Upper lobe of right lung (tissue), 1 donor: Measurements from ENCODE around the gene OVCH1. TPM values are rescaled to one million over a fixed set of nuclear protein-coding genes. Genes with fewer than 3 reads are reported as not detected.

Source experiments
- ATAC-seq: fragments of 200-7000 bp; cut with Tn5 transposase; one replicate; pipeline ENCODE4 v1.9.1; 2020; ENCODE audit warnings: mild to moderate bottlenecking, moderate library complexity
- DNase-seq: peaks from one replicate; pipeline ENCODE4 v3.0.0-alpha.2; 2020
- H3K27ac ChIP-seq: fragments of 200-600 bp; one replicate; pipeline ENCODE4 v1.8.0; 2022
- H3K27me3 ChIP-seq: fragments of 200-600 bp; one replicate; pipeline ENCODE4 v1.8.0; 2022; ENCODE audit warnings: mild to moderate bottlenecking
- H3K36me3 ChIP-seq: fragments of 200-600 bp; one replicate; pipeline ENCODE4 v1.8.0; 2022
- H3K4me1 ChIP-seq: fragments of 200-600 bp; one replicate; pipeline ENCODE4 v1.8.0; 2022
- H3K4me3 ChIP-seq: fragments of 200-600 bp; one replicate; pipeline ENCODE4 v1.8.0; 2022; ENCODE audit warnings: mild to moderate bottlenecking
- H3K9me3 ChIP-seq: fragments of 200-600 bp; one replicate; pipeline ENCODE4 v1.8.0; 2022
- intact Hi-C: fragments of 100-400 bp; cut with DNase I; formaldehyde crosslinking; loops from one replicate; pipeline ENCODE4 v1.11.0; 2022
- total RNA-seq: library from RNA; stranded (reverse); fragmentation: NEBNext Ultra II Directional; extraction: Animal tissue kit (Norgen Biotek cat#: 25700); gene quantifications from one replicate; pipeline ENCODE4 v1.2.1, GENCODE V29; 2021
- TF ChIP-seq, protein P1 (sequence below): fragments of 200-600 bp; IDR thresholded peaks from one replicate; pipeline ENCODE4 v1.8.0; 2022; ENCODE audit warnings: antibody characterized with exemption
- donor health status: DM: no; HTN: yes; CAD: no; lungs with severe emphysema.

Gene OVCH1
- total RNA-seq, 1 donor from 2014 or later = 2.0 TPM

DNA sequence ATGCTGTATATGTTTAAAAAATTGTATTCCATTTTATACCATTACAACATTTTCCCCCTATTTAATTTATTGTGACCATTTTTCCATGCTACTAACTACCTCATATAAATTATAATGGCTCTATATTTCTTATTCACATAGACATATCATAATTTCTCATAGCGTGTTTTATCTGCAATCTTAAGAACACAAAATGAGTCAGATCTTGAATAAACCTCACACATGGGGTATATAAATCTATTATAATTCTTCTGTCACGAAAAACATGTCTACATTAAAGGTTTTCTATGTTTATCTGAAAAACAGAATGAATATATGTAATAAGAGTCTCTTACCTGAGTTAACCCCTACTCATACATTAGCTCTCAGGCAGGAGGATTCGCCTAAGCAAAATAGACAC lies 66.0 kb downstream of the OVCH1 start:
- Histone ChIP-seq H3K9me3 (no peaks in the 10 kb centered on the region), H3K4me3 (no peak overlapping the region), H3K4me1 (no peaks in the 10 kb centered on the region), H3K27me3 (no peaks in the 10 kb centered on the region), H3K36me3 (no peaks in the 10 kb centered on the region), H3K27ac (no peak overlapping the region)
- DNase-seq (no peak), ATAC-seq (no peak)
- intact Hi-C loops = no loop called here
- TF ChIP-seq, protein P1, sequence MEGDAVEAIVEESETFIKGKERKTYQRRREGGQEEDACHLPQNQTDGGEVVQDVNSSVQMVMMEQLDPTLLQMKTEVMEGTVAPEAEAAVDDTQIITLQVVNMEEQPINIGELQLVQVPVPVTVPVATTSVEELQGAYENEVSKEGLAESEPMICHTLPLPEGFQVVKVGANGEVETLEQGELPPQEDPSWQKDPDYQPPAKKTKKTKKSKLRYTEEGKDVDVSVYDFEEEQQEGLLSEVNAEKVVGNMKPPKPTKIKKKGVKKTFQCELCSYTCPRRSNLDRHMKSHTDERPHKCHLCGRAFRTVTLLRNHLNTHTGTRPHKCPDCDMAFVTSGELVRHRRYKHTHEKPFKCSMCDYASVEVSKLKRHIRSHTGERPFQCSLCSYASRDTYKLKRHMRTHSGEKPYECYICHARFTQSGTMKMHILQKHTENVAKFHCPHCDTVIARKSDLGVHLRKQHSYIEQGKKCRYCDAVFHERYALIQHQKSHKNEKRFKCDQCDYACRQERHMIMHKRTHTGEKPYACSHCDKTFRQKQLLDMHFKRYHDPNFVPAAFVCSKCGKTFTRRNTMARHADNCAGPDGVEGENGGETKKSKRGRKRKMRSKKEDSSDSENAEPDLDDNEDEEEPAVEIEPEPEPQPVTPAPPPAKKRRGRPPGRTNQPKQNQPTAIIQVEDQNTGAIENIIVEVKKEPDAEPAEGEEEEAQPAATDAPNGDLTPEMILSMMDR = no peak

DNA sequence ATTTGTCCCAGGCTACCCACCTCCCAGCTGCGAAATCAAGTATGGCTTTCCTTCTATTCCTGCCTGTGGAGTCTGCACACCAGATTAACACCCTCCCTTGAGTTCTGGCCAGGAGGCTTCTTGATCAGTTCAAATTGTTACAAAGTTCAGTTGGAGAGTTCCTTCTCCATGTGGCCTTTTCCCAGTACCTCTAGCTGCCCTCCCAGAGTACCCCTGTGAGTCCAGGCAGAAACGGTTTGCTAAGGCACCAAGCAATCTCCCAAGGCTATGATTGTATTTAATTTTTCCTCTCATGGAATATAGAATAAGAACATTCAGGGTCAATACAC lies 66.8 kb downstream of the OVCH1 start:
- ATAC-seq = no peak
- no peak for DNase-seq
- Histone ChIP-seq H3K27ac (no peak overlapping the region), H3K36me3 (no peaks in the 10 kb centered on the region), H3K27me3 (no peaks in the 10 kb centered on the region), H3K4me3 (no peak overlapping the region), H3K9me3 (no peaks in the 10 kb centered on the region), H3K4me1 (no peaks in the 10 kb centered on the region)
- intact Hi-C loops = no loop called here
- TF ChIP-seq, protein P1 = no peak

DNA sequence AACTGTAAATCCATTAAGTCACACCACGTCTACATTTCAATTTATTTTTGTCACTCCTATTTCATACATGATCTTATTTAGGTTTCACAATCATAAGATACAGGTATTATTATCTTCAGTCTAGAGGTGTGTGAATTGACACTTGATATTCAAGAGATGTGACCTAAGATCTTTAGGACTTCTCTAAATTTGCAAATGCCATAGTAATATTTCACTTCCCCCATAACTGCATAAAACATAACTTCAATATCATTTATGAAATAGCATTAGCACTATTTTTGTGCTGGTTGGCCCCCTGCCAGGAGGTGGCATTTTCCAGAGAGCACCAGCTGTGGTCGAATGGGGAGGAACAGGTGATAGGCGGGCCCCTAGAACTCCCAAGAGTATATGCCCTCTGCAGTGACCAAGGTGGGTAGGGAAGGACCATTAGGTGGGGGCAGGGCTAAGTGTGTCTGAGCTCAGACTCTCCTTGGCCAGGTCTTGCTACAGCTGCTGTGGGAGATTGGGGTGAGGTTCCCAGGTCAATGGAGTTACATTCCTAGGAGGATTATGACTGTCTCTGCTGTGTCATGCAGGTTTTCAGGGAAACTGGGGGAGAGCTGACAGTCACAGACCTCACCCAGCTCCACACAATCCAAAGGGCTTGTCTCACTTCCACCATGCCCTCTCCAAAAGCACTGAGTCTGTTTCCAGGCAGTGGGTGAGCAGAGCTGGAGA lies 67.3 kb downstream of the OVCH1 start:
- H3K4me3 ChIP-seq = no peak overlapping the region
- H3K4me1 ChIP-seq = no peaks in the 10 kb centered on the region
- TF ChIP-seq, protein P1 = no peak
- no peaks in the 10 kb centered on the region for H3K36me3 ChIP-seq
- ATAC-seq (no peak), DNase-seq (no peak)
- H3K27me3 ChIP-seq = no peaks in the 10 kb centered on the region
- intact Hi-C loops = no loop called here
- H3K9me3 ChIP-seq = no peaks in the 10 kb centered on the region
- H3K27ac ChIP-seq = no peak overlapping the region

DNA sequence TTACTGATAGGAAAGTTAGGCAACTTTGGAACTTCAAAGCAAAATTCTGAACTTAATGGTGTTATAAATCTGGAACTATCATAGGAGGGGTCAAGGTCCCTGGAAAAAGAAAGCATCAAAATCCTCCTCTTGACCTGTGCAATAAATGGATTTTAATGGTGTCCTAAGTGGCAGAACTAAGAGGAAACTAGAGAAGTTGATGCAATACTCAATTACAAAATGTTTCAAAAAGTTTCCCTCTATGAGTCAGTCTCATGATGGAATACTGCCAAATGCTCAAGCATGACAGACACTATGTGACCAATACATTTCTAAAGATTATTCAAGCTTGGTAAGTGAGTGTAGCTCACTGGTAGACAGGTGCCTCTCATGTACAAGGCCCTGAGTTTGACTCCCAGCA lies 68.9 kb downstream of the OVCH1 start:
- ATAC-seq (peak; percentile 83), DNase-seq (no peak)
- Histone ChIP-seq H3K27me3 (no peaks in the 10 kb centered on the region), H3K4me3 (no peak overlapping the region), H3K9me3 (no peaks in the 10 kb centered on the region), H3K36me3 (no peaks in the 10 kb centered on the region), H3K4me1 (no peaks in the 10 kb centered on the region), H3K27ac (no peak overlapping the region)
- intact Hi-C loops = no loop called here
- TF ChIP-seq, protein P1 = no peak

DNA sequence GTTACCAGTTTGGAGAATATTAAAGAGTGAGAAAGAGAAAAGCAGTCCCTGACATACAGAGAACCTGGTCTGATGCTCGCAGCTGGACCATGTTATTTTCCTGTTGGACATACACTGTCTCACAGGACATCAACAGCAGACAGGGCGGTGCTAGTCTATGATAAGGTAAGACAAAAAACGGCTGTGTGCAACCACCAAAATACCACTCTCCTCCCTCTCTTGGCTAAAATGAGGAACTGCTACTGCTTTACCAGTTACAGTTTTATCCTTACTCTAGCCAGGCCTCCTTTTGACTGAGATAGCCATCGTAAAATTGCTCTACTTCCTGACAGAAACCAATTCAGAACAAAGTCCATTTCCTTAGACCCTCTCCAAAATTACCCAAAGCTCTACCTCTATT lies 69.5 kb downstream of the OVCH1 start:
- ATAC-seq (peak; percentile 73), DNase-seq (no peak)
- no peaks in the 10 kb centered on the region for H3K9me3 ChIP-seq
- TF ChIP-seq, protein P1 = peak; percentile 22
- H3K36me3 ChIP-seq = no peaks in the 10 kb centered on the region
- H3K27me3 ChIP-seq = no peaks in the 10 kb centered on the region
- H3K4me1 ChIP-seq = no peaks in the 10 kb centered on the region
- no peak overlapping the region for H3K27ac ChIP-seq
- no peak overlapping the region for H3K4me3 ChIP-seq
- intact Hi-C loops = no loop called here

DNA sequence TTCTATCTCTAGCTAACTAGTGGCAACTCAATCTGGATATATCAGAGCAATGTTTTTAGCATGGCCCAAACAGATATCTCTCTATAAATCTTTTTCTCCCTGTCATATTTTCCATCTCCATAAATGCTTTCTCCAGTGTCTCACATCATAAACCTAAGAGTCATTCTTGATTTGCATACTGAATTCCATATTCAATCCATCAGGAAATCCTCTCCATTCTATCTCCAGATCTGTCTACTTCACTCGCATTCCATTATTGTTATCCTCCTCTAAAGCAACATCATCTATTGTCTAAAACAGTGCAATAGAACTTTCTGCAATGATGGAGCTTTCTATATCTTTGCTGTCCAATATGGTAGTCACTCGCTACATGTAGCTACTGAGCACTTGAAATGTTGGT lies 71.0 kb downstream of the OVCH1 start:
- Histone ChIP-seq H3K27ac (peak overlapping the region; percentile 25), H3K9me3 (no peaks in the 10 kb centered on the region), H3K4me1 (no peaks in the 10 kb centered on the region), H3K36me3 (no peaks in the 10 kb centered on the region), H3K27me3 (no peaks in the 10 kb centered on the region), H3K4me3 (no peak overlapping the region)
- no peak for ATAC-seq
- DNase-seq = no peak
- intact Hi-C loops = no loop called here
- TF ChIP-seq, protein P1 = no peak
